ENCODE data around the gene KCNT1. TPM values are rescaled to one million over a fixed set of nuclear protein-coding genes. Genes with fewer than 3 reads are reported as not detected.

Gene KCNT1
- total and polyA plus RNA-seq, 2 donors (not counting 3 experiments of a cell fraction or from before 2014, with no cell fraction given), result not detected

DNA sequence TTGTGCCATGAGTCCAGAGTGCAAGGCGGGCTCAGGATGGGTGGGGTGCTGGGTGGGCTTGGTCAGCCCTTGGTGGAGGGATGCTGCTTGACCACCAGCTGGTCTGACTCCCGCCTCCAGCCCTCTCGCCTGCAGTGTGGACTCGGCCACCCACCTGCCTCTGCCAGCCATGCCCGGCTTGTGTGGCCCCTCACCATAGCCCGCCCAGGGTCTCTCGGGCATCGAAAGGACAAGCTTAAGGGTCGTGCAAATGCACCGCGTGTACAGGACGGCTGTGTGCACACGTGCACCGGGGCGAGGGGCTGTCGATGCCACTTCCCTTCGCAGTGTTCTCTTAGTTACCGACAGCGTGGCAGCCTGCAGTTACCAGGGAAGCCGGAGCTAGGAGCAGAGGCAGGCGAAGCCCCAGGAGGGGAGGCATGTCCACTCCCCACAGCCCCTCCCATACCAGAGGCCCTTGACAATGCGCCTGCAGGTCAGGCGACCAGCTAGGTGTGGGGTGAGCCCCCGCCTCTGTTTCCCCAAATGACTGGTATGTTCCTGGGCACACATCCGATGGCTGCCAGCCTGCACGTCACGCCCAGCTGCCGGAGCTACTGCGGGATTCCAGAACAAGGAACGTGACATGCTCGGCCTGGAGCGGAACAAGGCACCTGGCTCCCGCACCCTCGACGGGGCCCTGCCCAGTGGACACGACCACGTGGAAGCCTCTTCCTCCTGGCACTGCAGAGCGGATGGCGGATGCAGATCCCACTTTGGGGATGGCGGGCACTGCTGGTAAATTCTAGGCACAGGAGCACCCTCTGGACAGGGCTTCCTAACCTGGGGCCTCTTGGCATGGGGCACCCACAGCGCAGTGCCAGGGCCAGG is 31.0 kb upstream of the KCNT1 start:
- POLR2A ChIA-PET, result no interaction called here
- Histone ChIP-seq H3K27me3 (ENCODE audit: control insufficient read depth in 2 of 2, insufficient read depth in 2 of 2, low read length in 2 of 2) (no peaks in the 10 kb centered on the region), H3K4me2 (ENCODE audit: insufficient read depth, low read length) (no peak overlapping the region), H3K9me3 (replicated peaks; ENCODE audit: control insufficient read depth, insufficient read depth, low read length) (no peaks in the 10 kb centered on the region), H3K4me3 (replicated peaks in 1 of 3; ENCODE audit: insufficient read depth in 1 of 3, low read depth in 1 of 3, low read length in 3 of 3) (no peak overlapping the region), H3K79me2 (ENCODE audit: control insufficient read depth, insufficient read depth, low read length) (no peaks in the 10 kb centered on the region), H2AFZ (ENCODE audit: low read depth, low read length) (no peak overlapping the region), H4K20me1 (replicated peaks; ENCODE audit: control insufficient read depth, extremely low read depth, insufficient read depth, low read length) (no peaks in the 10 kb centered on the region), H3K27ac (ENCODE audit: insufficient read depth, low read depth, low read length) (no peak overlapping the region), H3K36me3 (ENCODE audit: control insufficient read depth in 2 of 2, extremely low read depth in 1 of 2, insufficient read depth in 2 of 2, low read length in 2 of 2) (no peaks in the 10 kb centered on the region), H3K4me1 (ENCODE audit: control insufficient read depth, extremely low read depth, insufficient read depth, low read length) (no peaks in the 10 kb centered on the region), H3K9ac (replicated peaks; ENCODE audit: extremely low read depth, insufficient read depth, low read length) (no peak overlapping the region), H3K9me1 (replicated peaks; ENCODE audit: control insufficient read depth, extremely low read depth, insufficient read depth, low read length) (no peaks in the 10 kb centered on the region)
- DNase-seq (ENCODE audit: low read depth, low spot score) (no peak), FAIRE-seq (no peak)
- no TSS peak for BruUV-seq (replicated peaks)
- intact Hi-C loops (cut with micrococcal nuclease) (no loop called here), dilution Hi-C loops (cut with MboI; ENCODE audit: extremely low pct_ligation_motif_present, low sequenced_read_pairs) (no loop called here)
- CTCF ChIA-PET, result no interaction called here
- TF ChIP-seq POLR2AphosphoS5 (IDR thresholded peaks at IDR 0.05; ENCODE audit: insufficient read depth, low read depth, low read length) (no peak), FOS (IDR thresholded peaks at IDR 0.05; ENCODE audit: borderline replicate concordance, insufficient read depth, low read length) (no peak), EZH2 (IDR thresholded peaks at IDR 0.05; ENCODE audit: borderline replicate concordance, low read depth, low read length, severe bottlenecking) (no peak), JUN (IDR thresholded peaks at IDR 0.05; ENCODE audit: borderline replicate concordance, insufficient read depth, insufficient read length, low read depth) (no peak), GATA2 (IDR thresholded peaks at IDR 0.05; ENCODE audit: insufficient read depth, insufficient read length, low read depth, low read length) (no peak), MYC (IDR thresholded peaks at IDR 0.05; ENCODE audit: low read depth, low read length) (no peak), POLR2A (IDR thresholded peaks at IDR 0.05; ENCODE audit: low read depth, low read length) (no peak)
- TF ChIP-seq, protein P1, sequence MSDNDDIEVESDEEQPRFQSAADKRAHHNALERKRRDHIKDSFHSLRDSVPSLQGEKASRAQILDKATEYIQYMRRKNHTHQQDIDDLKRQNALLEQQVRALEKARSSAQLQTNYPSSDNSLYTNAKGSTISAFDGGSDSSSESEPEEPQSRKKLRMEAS (IDR thresholded peaks at IDR 0.05; ENCODE audit: insufficient read depth, insufficient read length), result no peak
- TF ChIP-seq, protein P2, sequence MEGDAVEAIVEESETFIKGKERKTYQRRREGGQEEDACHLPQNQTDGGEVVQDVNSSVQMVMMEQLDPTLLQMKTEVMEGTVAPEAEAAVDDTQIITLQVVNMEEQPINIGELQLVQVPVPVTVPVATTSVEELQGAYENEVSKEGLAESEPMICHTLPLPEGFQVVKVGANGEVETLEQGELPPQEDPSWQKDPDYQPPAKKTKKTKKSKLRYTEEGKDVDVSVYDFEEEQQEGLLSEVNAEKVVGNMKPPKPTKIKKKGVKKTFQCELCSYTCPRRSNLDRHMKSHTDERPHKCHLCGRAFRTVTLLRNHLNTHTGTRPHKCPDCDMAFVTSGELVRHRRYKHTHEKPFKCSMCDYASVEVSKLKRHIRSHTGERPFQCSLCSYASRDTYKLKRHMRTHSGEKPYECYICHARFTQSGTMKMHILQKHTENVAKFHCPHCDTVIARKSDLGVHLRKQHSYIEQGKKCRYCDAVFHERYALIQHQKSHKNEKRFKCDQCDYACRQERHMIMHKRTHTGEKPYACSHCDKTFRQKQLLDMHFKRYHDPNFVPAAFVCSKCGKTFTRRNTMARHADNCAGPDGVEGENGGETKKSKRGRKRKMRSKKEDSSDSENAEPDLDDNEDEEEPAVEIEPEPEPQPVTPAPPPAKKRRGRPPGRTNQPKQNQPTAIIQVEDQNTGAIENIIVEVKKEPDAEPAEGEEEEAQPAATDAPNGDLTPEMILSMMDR (IDR thresholded peaks at IDR 0.05; ENCODE audit: extremely low read depth in 1 of 2, insufficient read depth in 1 of 2, low read depth in 1 of 2, low read length in 2 of 2), result no peak
